K562 (cell line): ENCODE data around the gene PPCDC. TPM values are rescaled to one million over a fixed set of nuclear protein-coding genes. Genes with fewer than 3 reads are reported as not detected.
"Not testable (repeated sequence)": the region's sequence is repeated elsewhere in the genome, so short reads cannot be mapped to it uniquely, and the experiment has no call there.

Source experiments
- ATAC-seq: fragments of 200-7000 bp; cut with Tn5 transposase; 3 replicates; pipeline ENCODE4 v1.9.1; 2020; ENCODE audit warnings: moderate library complexity
- BruUV-seq: library from RNA; stranded (reverse); fragments of 400-500 nt; replicated peaks from 2 replicates; lab custom pipeline; 2021; lab: Mats Ljungman, UMichigan
- CTCF ChIA-PET: fragments of 300-600 bp; formaldehyde crosslinking; extraction: SDS; loops from one replicate; lab custom pipeline; 2021; ENCODE audit warnings: low intra/inter-chr PET ratio; lab: Yijun Ruan, JAX
- POLR2A ChIA-PET: fragments of 300-600, 350-650 bp; sonication (Branson Sonifier 250); formaldehyde crosslinking; extraction: SDS; loops from one replicate; lab custom pipeline; 2021; ENCODE audit warnings: antibody characterized with exemption, inconsistent platforms; lab: Yijun Ruan, JAX
- DNase-seq, 4 experiments: peaks; one replicate each; pipeline versions ENCODE4 v3.0.0 to v3.0.0-alpha.2; 2011 to 2018; ENCODE audit warnings: low spot score in 3 of 4, mixed read lengths in 3 of 4; ENCODE audit errors: extremely low read depth in 1 of 4
- FAIRE-seq: peaks from 2 replicates; lab custom pipeline; 2011; peaks lifted over from hg19 to GRCh38; lab: Jason Lieb, UNC
- H2AFZ ChIP-seq: 2 replicates; pipeline ENCODE4 v1.6.0; 2011; ENCODE audit warnings: low read depth, low read length, control low read depth, inconsistent platforms
- H3K27ac ChIP-seq: fragments of 200-600 bp; 3 replicates; pipeline ENCODE4 v1.8.0; 2011; ENCODE audit warnings: low read depth, mild to moderate bottlenecking, control low read depth, inconsistent platforms, low read length, moderate library complexity, mixed read lengths; ENCODE audit errors: extremely low read depth
- H3K27me3 ChIP-seq, 2 experiments: fragments of 300-600 bp in 1 of 2; 2 replicates in 1 of 2; 3 replicates in 1 of 2; pipeline versions ENCODE4 v1.6.0 to v1.8.0; 2011; ENCODE audit warnings: inconsistent platforms in 2 of 2, low read length in 2 of 2, mild to moderate bottlenecking in 1 of 2, mixed read lengths in 1 of 2, moderate library complexity in 1 of 2; ENCODE audit not compliant: control insufficient read depth in 2 of 2, insufficient read depth in 2 of 2
- H3K36me3 ChIP-seq: fragments of 300-600 bp; 3 replicates; pipeline ENCODE4 v1.8.0; 2011; ENCODE audit warnings: mild to moderate bottlenecking, low read length, inconsistent platforms; ENCODE audit not compliant: control insufficient read depth, insufficient read depth
- H3K4me1 ChIP-seq, 2 experiments: fragments of 200-600 bp in 1 of 2; replicated peaks in 1 of 2; 2 replicates in 1 of 2; 3 replicates in 1 of 2; pipeline versions ENCODE4 v1.5.1 to v1.8.0; 2011; ENCODE audit warnings: inconsistent platforms in 2 of 2, low read length in 2 of 2, mild to moderate bottlenecking in 1 of 2, mixed read lengths in 1 of 2, moderate library complexity in 1 of 2; ENCODE audit not compliant: control insufficient read depth in 2 of 2, insufficient read depth in 2 of 2
- H3K4me2 ChIP-seq: 2 replicates; pipeline ENCODE4 v1.6.1; 2011; ENCODE audit warnings: low read length, control low read depth, inconsistent platforms, mixed read lengths; ENCODE audit not compliant: insufficient read depth
- H3K4me3 ChIP-seq: fragments of 200-600 bp; sonication (generic), shearing (Covaris generic); 2 replicates; pipeline ENCODE4 v1.5.1; 2016; ENCODE audit warnings: control low read depth, inconsistent platforms
- H3K79me2 ChIP-seq: fragments of 200-600 bp; 3 replicates; pipeline ENCODE4 v1.8.0; 2011; ENCODE audit warnings: low read length, inconsistent platforms; ENCODE audit not compliant: control insufficient read depth, insufficient read depth
- H3K9ac ChIP-seq, 2 experiments: 2 replicates each; pipeline versions ENCODE4 v1.6.0 to v1.6.1; 2011; ENCODE audit warnings: low read depth in 2 of 2, low read length in 2 of 2, control low read depth in 1 of 2, inconsistent platforms in 1 of 2, mild to moderate bottlenecking in 1 of 2, mixed read lengths in 1 of 2; ENCODE audit not compliant: insufficient read depth in 1 of 2
- H3K9me1 ChIP-seq: one replicate; pipeline ENCODE4 v1.6.0; 2011; ENCODE audit warnings: inconsistent platforms, mild to moderate bottlenecking, low read length, moderate library complexity; ENCODE audit not compliant: control insufficient read depth, insufficient read depth
- H3K9me3 ChIP-seq: replicated peaks from 2 replicates; pipeline ENCODE4 v1.5.1; 2011; ENCODE audit warnings: low read depth, low read length, inconsistent platforms; ENCODE audit not compliant: control insufficient read depth, insufficient read depth
- H4K20me1 ChIP-seq: replicated peaks from 2 replicates; pipeline ENCODE4 v1.6.1; 2011; ENCODE audit warnings: low read length, inconsistent platforms, mixed read lengths; ENCODE audit not compliant: control insufficient read depth, insufficient read depth
- ELF1 ChIP-seq: fragments of 200-800 bp; sonication (Bioruptor generic); IDR thresholded peaks from 2 replicates; pipeline ENCODE4 v1.6.1; 2016; ENCODE audit warnings: missing genetic modification characterization, missing compliant biosample characterization
- TAL1 ChIP-seq: fragments of 450-650 bp; IDR thresholded peaks from 2 replicates; pipeline ENCODE4 v1.6.1; 2016; ENCODE audit warnings: mild to moderate bottlenecking
- ZC3H11A ChIP-seq: IDR thresholded peaks from 2 replicates; pipeline ENCODE4 v1.6.1; 2012; ENCODE audit warnings: low read depth, low read length, improper control_type of control experiment
- ZNF354B ChIP-seq: fragments of 250-450 bp; sonication (Bioruptor Pico); IDR thresholded peaks from 2 replicates; pipeline ENCODE4 v1.4.0; 2020
- ZNF507 ChIP-seq: conservative IDR thresholded peaks from 2 replicates; pipeline ENCODE4 v1.6.1; 2017; ENCODE audit warnings: missing genetic modification characterization, missing compliant biosample characterization
- WGBS: fragments of 100-300 bp; shearing (Covaris generic); methylation state at CpG from one replicate; pipeline ENCODE4 v1.1.6; 2016; ENCODE audit warnings: low coverage, mixed read lengths; ENCODE audit not compliant: insufficient coverage; ENCODE audit errors: missing lambda C conversion rate; 5-methylcytosine and 5-hydroxymethylcytosine counted together
- in situ Hi-C: fragments of 300-500 bp; cut with MboI; formaldehyde crosslinking; loops from 4 replicates; pipeline ENCODE4 v1.15.0; 2018; ENCODE audit warnings: inconsistent platforms, mixed read lengths
- intact Hi-C: fragments of 100-400 bp; cut with micrococcal nuclease; formaldehyde crosslinking; loops from 2 replicates; pipeline ENCODE4 v1.14.2; 2022
- polyA plus RNA-seq, 8 experiments: library from polyadenylated mRNA; depleted of rRNA in 4 of 8; stranded (reverse) in 5 of 8; unstranded in 3 of 8; fragments of >200 nt; fragmentation: Nextera tagmentation in 2 of 8; fragmentation: Illumina TruSeq in 1 of 8; extraction: Ambion mirVana in 2 of 8; extraction: Trizol in 1 of 8; gene quantifications; 2 replicates each; pipeline versions ENCODE4 v1.2.1 to v1.2.3, GENCODE V29; 2011 to 2014; ENCODE audit warnings: inconsistent platforms in 1 of 8, missing spikeins in 1 of 8
- total RNA-seq, 7 experiments: library from RNA; depleted of rRNA in 6 of 7; stranded (reverse); fragments of >200 nt in 6 of 7; fragmentation: Illumina TruSeq in 2 of 7; extraction: Trizol in 2 of 7; gene quantifications; 2 replicates each; pipeline versions ENCODE4 v1.2.1 to v1.2.3, GENCODE V29; 2011 to 2021; ENCODE audit warnings: low replicate concordance in 1 of 7
- TF ChIP-seq, protein P1 (sequence below): fragments of 450-650 bp; IDR thresholded peaks from 2 replicates; pipeline ENCODE4 v1.6.1; 2017; ENCODE audit warnings: antibody characterized with exemption, mild to moderate bottlenecking

The PPCDC gene
- total and polyA plus RNA-seq, 9 of the 15 experiments (the other 6 are each of a cell fraction or from before 2014, with no cell fraction given), result 10.9 to 53.6 (median 16.7) TPM

DNA sequence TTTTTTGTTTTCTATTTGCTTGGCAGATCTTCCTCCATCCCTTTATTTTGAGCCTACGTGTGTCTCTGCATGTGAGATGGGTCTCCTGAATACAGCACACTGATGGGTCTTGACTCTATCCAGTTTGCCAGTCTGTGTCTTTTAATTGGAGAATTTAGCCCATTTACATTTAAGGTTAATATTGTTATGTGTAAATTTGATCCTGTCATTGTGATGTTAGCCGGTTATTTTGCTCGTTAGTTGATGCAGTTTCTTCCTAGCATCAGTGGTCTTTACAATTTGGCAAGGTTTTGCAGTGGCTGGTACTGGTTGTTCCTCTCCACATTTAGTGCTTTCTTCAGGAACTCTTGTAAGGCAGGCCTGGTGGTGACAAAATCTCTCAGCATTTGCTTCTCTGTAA is 62.3 kb downstream of the PPCDC start:
- DNase-seq, H3K9ac ChIP-seq, POLR2A ChIA-PET, H3K4me2 ChIP-seq, intact Hi-C loops, BruUV-seq, H3K36me3 ChIP-seq, H3K9me3 ChIP-seq, H4K20me1 ChIP-seq, in situ Hi-C loops, FAIRE-seq, H3K9me1 ChIP-seq: not testable (repeated sequence)
- 12% methylated on average over 2 of the region's 3 CpGs for WGBS
- TF ChIP-seq ZNF507, result peak; percentile 99
- peak; percentile 95 for TF ChIP-seq ZNF354B (CRISPR knock-in tag)
- TF ChIP-seq, all 486 proteins: peak for 2; not testable (repeated sequence) for 484
- H3K4me1 ChIP-seq, H2AFZ ChIP-seq, H3K79me2 ChIP-seq, H3K27me3 ChIP-seq, ATAC-seq, CTCF ChIA-PET, H3K4me3 ChIP-seq, H3K27ac ChIP-seq: not testable (repeated sequence)

- H3K27ac ChIP-seq, result 0 out of 3 replicates have a peak overlapping the region, but pooled peaks have one; percentile 20
- CTCF ChIA-PET, result interaction anchor here (0.6 kb wide), 1 partner anchor 58 kb away, joined by 3 read pairs; no protein-coding TSS in a partner anchor
- no peak overlapping the region for H3K4me3 ChIP-seq
- H3K4me1 ChIP-seq, result peaks cover 6 to 8% of the 10 kb centered on the region in 2 experiments; a peak in 3 of 5 replicates
- BruUV-seq, result no TSS peak
- in situ Hi-C loops, result no loop called here
- DNase-seq (no peak), FAIRE-seq (no peak), ATAC-seq (peak; percentile 63)
- no peaks in the 10 kb centered on the region for H3K9me3 ChIP-seq
- POLR2A ChIA-PET, result interaction anchor here (0.5 to 1.3 kb wide), 5 partner anchors 14 to 165 kb away, joined by 3 to 4 read pairs (median 3); partner anchors contain the start of gene PPCDC
- WGBS, result 53% methylated on average over 6 of the region's 6 CpGs
- peak overlapping the region in 1 of 2 experiments; percentile 61; a peak in 1 of 4 replicates for H3K9ac ChIP-seq
- 0 out of 2 replicates have a peak, but pooled peaks have one; percentile 27 for TF ChIP-seq ELF1 (tag)
- no peak for TF ChIP-seq ZC3H11A
- TF ChIP-seq, protein P1, sequence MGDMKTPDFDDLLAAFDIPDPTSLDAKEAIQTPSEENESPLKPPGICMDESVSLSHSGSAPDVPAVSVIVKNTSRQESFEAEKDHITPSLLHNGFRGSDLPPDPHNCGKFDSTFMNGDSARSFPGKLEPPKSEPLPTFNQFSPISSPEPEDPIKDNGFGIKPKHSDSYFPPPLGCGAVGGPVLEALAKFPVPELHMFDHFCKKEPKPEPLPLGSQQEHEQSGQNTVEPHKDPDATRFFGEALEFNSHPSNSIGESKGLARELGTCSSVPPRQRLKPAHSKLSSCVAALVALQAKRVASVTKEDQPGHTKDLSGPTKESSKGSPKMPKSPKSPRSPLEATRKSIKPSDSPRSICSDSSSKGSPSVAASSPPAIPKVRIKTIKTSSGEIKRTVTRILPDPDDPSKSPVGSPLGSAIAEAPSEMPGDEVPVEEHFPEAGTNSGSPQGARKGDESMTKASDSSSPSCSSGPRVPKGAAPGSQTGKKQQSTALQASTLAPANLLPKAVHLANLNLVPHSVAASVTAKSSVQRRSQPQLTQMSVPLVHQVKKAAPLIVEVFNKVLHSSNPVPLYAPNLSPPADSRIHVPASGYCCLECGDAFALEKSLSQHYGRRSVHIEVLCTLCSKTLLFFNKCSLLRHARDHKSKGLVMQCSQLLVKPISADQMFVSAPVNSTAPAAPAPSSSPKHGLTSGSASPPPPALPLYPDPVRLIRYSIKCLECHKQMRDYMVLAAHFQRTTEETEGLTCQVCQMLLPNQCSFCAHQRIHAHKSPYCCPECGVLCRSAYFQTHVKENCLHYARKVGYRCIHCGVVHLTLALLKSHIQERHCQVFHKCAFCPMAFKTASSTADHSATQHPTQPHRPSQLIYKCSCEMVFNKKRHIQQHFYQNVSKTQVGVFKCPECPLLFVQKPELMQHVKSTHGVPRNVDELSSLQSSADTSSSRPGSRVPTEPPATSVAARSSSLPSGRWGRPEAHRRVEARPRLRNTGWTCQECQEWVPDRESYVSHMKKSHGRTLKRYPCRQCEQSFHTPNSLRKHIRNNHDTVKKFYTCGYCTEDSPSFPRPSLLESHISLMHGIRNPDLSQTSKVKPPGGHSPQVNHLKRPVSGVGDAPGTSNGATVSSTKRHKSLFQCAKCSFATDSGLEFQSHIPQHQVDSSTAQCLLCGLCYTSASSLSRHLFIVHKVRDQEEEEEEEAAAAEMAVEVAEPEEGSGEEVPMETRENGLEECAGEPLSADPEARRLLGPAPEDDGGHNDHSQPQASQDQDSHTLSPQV, result peak; percentile 39; the same call in 1 of the 2 replicates
- TF ChIP-seq TAL1, result no peak
- H3K36me3 ChIP-seq, result no peaks in the 10 kb centered on the region
- H3K27me3 ChIP-seq, result no peaks in the 10 kb centered on the region
- intact Hi-C loops, result no loop called here
- H3K79me2 ChIP-seq, result no peaks in the 10 kb centered on the region
- H3K4me2 ChIP-seq, result peak overlapping the region; percentile 52
- H4K20me1 ChIP-seq, result no peaks in the 10 kb centered on the region
- no peaks in the 10 kb centered on the region for H3K9me1 ChIP-seq
- peak overlapping the region; percentile 87 for H2AFZ ChIP-seq
These were observed 66.3 kb downstream of the PPCDC start for GRCh38 chr15:75089456-75090387.
